LNCAP (cell line): ENCODE data around the gene TMEM100.

ENCODE experiments used
- CTCF ChIP-seq: fragments of 450-650 bp; IDR thresholded peaks from 2 replicates; pipeline ENCODE4 v1.5.1; 2017; ENCODE audit warnings: mild to moderate bottlenecking

The TMEM100 gene

GRCh38 chr17:55731586-55732250 is 9.1 kb upstream of the TMEM100 start:
- TF ChIP-seq CTCF: no peak

DNA sequence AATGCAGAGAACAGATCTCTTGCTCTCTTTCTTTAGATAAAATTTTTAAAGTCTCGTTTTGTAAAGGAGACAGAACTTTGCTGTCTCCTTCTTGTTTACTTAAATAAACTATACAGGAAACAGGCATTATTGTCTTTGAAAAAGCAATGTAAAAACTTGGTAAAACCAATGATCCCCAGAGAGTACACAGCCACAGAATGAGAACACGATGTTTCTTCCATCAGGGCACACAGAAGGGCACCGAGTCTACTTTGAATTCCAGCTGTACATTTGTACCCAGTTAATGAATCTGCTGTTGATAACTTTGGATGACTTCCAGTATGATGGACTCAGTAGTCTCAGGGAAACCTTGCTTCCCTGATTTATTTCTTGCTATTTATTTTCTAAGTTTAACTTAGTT is 8.1 kb upstream of the TMEM100 start:
- TF ChIP-seq CTCF: no peak

- no peak for TF ChIP-seq CTCF
Observed at GRCh38 chr17:55730380-55730779, 7.7 kb upstream of the TMEM100 start.

GRCh38 chr17:55729484-55729883 is 6.8 kb upstream of the TMEM100 start:
- no peak for TF ChIP-seq CTCF

- TF ChIP-seq CTCF: no peak
Observed at GRCh38 chr17:55728833-55729232, 6.2 kb upstream of the TMEM100 start.

- TF ChIP-seq CTCF: no peak
Observed at GRCh38 chr17:55728361-55728760, 5.7 kb upstream of the TMEM100 start.

GRCh38 chr17:55727920-55728319 is 5.3 kb upstream of the TMEM100 start:
- no peak for TF ChIP-seq CTCF

DNA sequence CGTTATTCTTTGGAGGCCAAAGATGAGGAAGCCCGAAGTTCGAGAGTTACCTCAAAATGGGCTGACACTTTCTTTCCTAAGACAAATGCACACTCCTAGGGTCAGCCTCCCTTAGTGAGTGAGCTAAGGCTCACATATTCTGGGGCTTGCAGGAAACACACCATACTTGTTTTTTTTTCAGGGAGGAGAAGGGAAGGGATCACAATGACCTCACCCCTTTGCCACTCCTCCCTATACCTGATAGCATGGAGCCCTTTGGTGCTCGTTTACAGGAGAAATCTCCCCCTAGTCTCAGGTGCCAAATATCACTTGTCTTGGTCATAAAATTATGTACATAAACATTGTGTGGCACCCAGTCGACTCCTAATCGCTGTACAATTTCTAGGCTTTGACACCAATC is 4.6 kb upstream of the TMEM100 start:
- TF ChIP-seq CTCF: no peak
